Neural crest cell (in vitro differentiated cells): Measurements from ENCODE around the gene LIN37. TPM values are rescaled to one million over a fixed set of nuclear protein-coding genes. Genes with fewer than 3 reads are reported as not detected.
"Not testable (repeated sequence)": the region's sequence is repeated elsewhere in the genome, so short reads cannot be mapped to it uniquely, and the experiment has no call there.

Experiments
- DNase-seq: peaks from one replicate; pipeline ENCODE4 v3.0.0; 2021; ENCODE audit warnings: low read depth, mixed read lengths, low spot score
- H3K27ac Mint-ChIP-seq: one replicate; pipeline ENCODE4 v1.8.0; 2021; ENCODE audit warnings: mild to moderate bottlenecking, mixed read lengths; ENCODE audit not compliant: unreplicated experiment
- H3K27me3 Mint-ChIP-seq: 2 replicates; pipeline ENCODE4 v1.8.0; 2021; ENCODE audit warnings: low read depth, mild to moderate bottlenecking, mixed read lengths
- H3K36me3 Mint-ChIP-seq: 2 replicates; pipeline ENCODE4 v1.8.0; 2021; ENCODE audit warnings: low read depth, mild to moderate bottlenecking, mixed read lengths
- H3K4me1 Mint-ChIP-seq: 2 replicates; pipeline ENCODE4 v1.8.0; 2021; ENCODE audit warnings: mixed read lengths
- H3K4me3 Mint-ChIP-seq: one replicate; pipeline ENCODE4 v1.8.0; 2021; ENCODE audit warnings: mild to moderate bottlenecking, mixed read lengths
- H3K9me3 Mint-ChIP-seq: 2 replicates; pipeline ENCODE4 v1.8.0; 2021; ENCODE audit warnings: mixed read lengths
- total RNA-seq: library from RNA; stranded (reverse); gene quantifications from 2 replicates; pipeline ENCODE4 v1.2.1, GENCODE V29; 2021
- TF ChIP-seq, protein P1 (sequence below): fragments of 200-600 bp; sonication (generic); conservative IDR thresholded peaks from 2 replicates; pipeline ENCODE4 v1.5.0; 2021; ENCODE audit warnings: antibody characterized with exemption, mild to moderate bottlenecking

The LIN37 gene
- total RNA-seq, 1 donor from 2014 or later: 12.5 TPM

GRCh38 chr19:35792888-35793287 is 44.5 kb downstream of the LIN37 start:
- Mint-ChIP-seq H3K27me3 (peaks cover 32% of the 10 kb centered on the region), H3K36me3 (no peaks in the 10 kb centered on the region), H3K27ac (no peak overlapping the region), H3K9me3 (no peaks in the 10 kb centered on the region), H3K4me3 (peak overlapping the region; percentile 23), H3K4me1 (no peaks in the 10 kb centered on the region)
- TF ChIP-seq, protein P1, sequence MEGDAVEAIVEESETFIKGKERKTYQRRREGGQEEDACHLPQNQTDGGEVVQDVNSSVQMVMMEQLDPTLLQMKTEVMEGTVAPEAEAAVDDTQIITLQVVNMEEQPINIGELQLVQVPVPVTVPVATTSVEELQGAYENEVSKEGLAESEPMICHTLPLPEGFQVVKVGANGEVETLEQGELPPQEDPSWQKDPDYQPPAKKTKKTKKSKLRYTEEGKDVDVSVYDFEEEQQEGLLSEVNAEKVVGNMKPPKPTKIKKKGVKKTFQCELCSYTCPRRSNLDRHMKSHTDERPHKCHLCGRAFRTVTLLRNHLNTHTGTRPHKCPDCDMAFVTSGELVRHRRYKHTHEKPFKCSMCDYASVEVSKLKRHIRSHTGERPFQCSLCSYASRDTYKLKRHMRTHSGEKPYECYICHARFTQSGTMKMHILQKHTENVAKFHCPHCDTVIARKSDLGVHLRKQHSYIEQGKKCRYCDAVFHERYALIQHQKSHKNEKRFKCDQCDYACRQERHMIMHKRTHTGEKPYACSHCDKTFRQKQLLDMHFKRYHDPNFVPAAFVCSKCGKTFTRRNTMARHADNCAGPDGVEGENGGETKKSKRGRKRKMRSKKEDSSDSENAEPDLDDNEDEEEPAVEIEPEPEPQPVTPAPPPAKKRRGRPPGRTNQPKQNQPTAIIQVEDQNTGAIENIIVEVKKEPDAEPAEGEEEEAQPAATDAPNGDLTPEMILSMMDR: no peak
- no peak for DNase-seq

DNA sequence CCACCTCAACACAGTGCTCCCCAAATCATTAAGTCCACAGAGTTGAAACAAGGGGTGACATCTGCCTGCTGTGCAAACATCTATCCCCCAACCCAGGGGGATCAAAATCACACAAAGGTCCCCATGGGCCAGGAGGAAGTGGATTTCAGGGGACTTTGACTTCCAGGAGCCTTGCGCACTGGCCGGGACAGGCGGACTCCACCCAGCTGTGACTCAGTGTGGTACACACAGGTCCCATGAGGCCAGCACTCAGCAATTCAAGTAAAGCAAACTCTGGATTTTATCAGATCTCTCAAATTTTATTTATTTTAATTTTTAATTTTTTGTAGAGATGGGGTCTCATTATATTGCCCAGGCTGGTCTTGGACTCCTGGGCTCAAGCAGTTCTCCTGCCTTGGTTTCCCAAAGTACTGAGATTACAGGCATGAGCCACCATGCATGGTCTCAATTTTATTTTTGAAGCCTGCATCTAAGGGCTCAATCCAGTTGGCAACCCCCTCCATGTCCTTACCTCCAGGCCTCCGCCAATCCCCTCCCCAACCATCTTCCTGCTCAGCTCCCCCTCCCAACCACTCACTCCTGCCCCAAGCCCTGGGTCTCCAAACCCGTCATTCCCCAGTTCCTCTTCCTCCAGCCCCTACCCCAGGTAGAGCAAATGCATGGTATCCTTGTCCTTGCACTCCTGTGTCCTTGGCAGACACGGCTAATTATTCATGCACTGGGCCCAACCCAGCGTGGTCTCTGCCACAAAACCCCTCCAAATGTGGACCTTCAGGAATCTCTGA is 45.2 kb downstream of the LIN37 start:
- no peak for DNase-seq
- Mint-ChIP-seq H3K9me3 (no peaks in the 10 kb centered on the region), H3K36me3 (no peaks in the 10 kb centered on the region), H3K27me3 (peaks cover 36% of the 10 kb centered on the region), H3K27ac (no peak overlapping the region), H3K4me3 (no peak overlapping the region), H3K4me1 (no peaks in the 10 kb centered on the region)
- TF ChIP-seq, protein P1: no peak

GRCh38 chr19:35795564-35795963 is 47.2 kb downstream of the LIN37 start:
- H3K4me1 Mint-ChIP-seq, H3K36me3 Mint-ChIP-seq, DNase-seq, H3K4me3 Mint-ChIP-seq, H3K9me3 Mint-ChIP-seq, H3K27ac Mint-ChIP-seq: not testable (repeated sequence)
- H3K27me3 Mint-ChIP-seq: peaks cover 40% of the 10 kb centered on the region

GRCh38 chr19:35796645-35797542 is 48.5 kb downstream of the LIN37 start:
- no peak for DNase-seq
- H3K36me3 Mint-ChIP-seq: no peaks in the 10 kb centered on the region
- H3K9me3 Mint-ChIP-seq: no peaks in the 10 kb centered on the region
- TF ChIP-seq, protein P1: no peak
- no peak overlapping the region for H3K27ac Mint-ChIP-seq
- H3K27me3 Mint-ChIP-seq: peaks cover 45% of the 10 kb centered on the region
- no peaks in the 10 kb centered on the region for H3K4me1 Mint-ChIP-seq
- H3K4me3 Mint-ChIP-seq: no peak overlapping the region

GRCh38 chr19:35797663-35798062 is 49.3 kb downstream of the LIN37 start:
- TF ChIP-seq, protein P1: no peak
- Mint-ChIP-seq H3K4me1 (no peaks in the 10 kb centered on the region), H3K9me3 (no peaks in the 10 kb centered on the region), H3K27me3 (peaks cover 49% of the 10 kb centered on the region), H3K4me3 (no peak overlapping the region), H3K36me3 (no peaks in the 10 kb centered on the region), H3K27ac (no peak overlapping the region)
- no peak for DNase-seq
